DND-41 (cell line): Measurements from ENCODE around the gene SPATA22.
A peak's percentile ranks its signal among the peaks of the same experiment; 100 is the strongest.
"Not testable (repeated sequence)": the region's sequence is repeated elsewhere in the genome, so short reads cannot be mapped to it uniquely, and the experiment has no call there.

Source experiments
- ATAC-seq: fragments of 200-7000 bp; cut with Tn5 transposase; 3 replicates; pipeline ENCODE4 v1.9.1; 2021; ENCODE audit warnings: low read depth; ENCODE audit not compliant: insufficient read depth
- DNase-seq: peaks from one replicate; pipeline ENCODE4 v3.0.0-alpha.2; 2020
- H2AFZ ChIP-seq: 2 replicates; pipeline ENCODE4 v1.6.0; 2012; ENCODE audit warnings: low read depth, low read length
- H3K27ac ChIP-seq: 2 replicates; pipeline ENCODE4 v1.5.1; 2012; ENCODE audit warnings: low read length, inconsistent platforms
- H3K27me3 ChIP-seq: fragments of 200-600 bp; sonication (generic); 2 replicates; pipeline ENCODE4 v1.6.0; 2012; ENCODE audit warnings: low read length, mild to moderate bottlenecking, inconsistent platforms; ENCODE audit not compliant: insufficient read depth, poor library complexity
- H3K36me3 ChIP-seq: 2 replicates; pipeline ENCODE4 v1.5.1; 2012; ENCODE audit warnings: low read length, inconsistent platforms; ENCODE audit not compliant: insufficient read depth
- H3K4me1 ChIP-seq: 2 replicates; pipeline ENCODE4 v1.5.1; 2012; ENCODE audit warnings: mild to moderate bottlenecking, low read length; ENCODE audit not compliant: insufficient read depth
- H3K4me2 ChIP-seq: 2 replicates; pipeline ENCODE4 v1.6.0; 2012; ENCODE audit warnings: mild to moderate bottlenecking, moderate library complexity, low read length, inconsistent platforms; ENCODE audit not compliant: insufficient read depth
- H3K4me3 ChIP-seq, 2 experiments: fragments of 200-600 bp in 1 of 2; shearing (Covaris generic) in 1 of 2; 2 replicates each; pipeline ENCODE4 v1.5.1; 2012 to 2016; ENCODE audit warnings: inconsistent platforms in 2 of 2, low read length in 2 of 2, mild to moderate bottlenecking in 2 of 2, low read depth in 1 of 2, moderate library complexity in 1 of 2
- H3K79me2 ChIP-seq: 2 replicates; pipeline ENCODE4 v1.6.0; 2012; ENCODE audit warnings: low read length, inconsistent platforms; ENCODE audit not compliant: insufficient read depth
- H3K9ac ChIP-seq: 2 replicates; pipeline ENCODE4 v1.6.0; 2012; ENCODE audit warnings: low read depth, mild to moderate bottlenecking, inconsistent platforms, low read length, moderate library complexity
- H3K9me3 ChIP-seq: 2 replicates; pipeline ENCODE4 v1.5.1; 2012; ENCODE audit warnings: low read length, moderate library complexity, mild to moderate bottlenecking, inconsistent platforms; ENCODE audit not compliant: insufficient read depth, severe bottlenecking
- H4K20me1 ChIP-seq: 2 replicates; pipeline ENCODE4 v1.6.0; 2012; ENCODE audit warnings: low read length; ENCODE audit not compliant: insufficient read depth
- CTCF ChIP-seq: IDR thresholded peaks from 2 replicates; pipeline ENCODE4 v1.5.1; 2012; ENCODE audit warnings: borderline replicate concordance, low read length, moderate library complexity, mild to moderate bottlenecking; ENCODE audit not compliant: poor library complexity, severe bottlenecking; ENCODE audit errors: extremely low read depth

Gene SPATA22

GRCh38 chr17:3398310-3398709, 73.3 kb downstream of the SPATA22 start, which contains the start of gene OR1E1:
OR1E1 (minus strand) TSS chr17:3398410; CDS start chr17:3398410, 0 bp downstream.
- no peak for ATAC-seq
- H4K20me1 ChIP-seq: no peaks in the 10 kb centered on the region
- no peaks in the 10 kb centered on the region for H3K4me1 ChIP-seq
- no peaks in the 10 kb centered on the region for H3K36me3 ChIP-seq
- no peak within 1 kb of the TSS for H3K4me3 ChIP-seq
- DNase-seq: no peak
- no peak for TF ChIP-seq CTCF
- H2AFZ ChIP-seq: no peak within 1 kb of the TSS
- no peak within 1 kb of the TSS for H3K27ac ChIP-seq
- H3K79me2 ChIP-seq: no peaks in the 10 kb centered on the region
- no peak within 1 kb of the TSS for H3K9ac ChIP-seq
- no peaks in the 10 kb centered on the region for H3K9me3 ChIP-seq
- H3K27me3 ChIP-seq: no peaks in the 10 kb centered on the region
- no peak within 1 kb of the TSS for H3K4me2 ChIP-seq

GRCh38 chr17:3397801-3398200, 73.8 kb downstream of the SPATA22 start:
- H3K4me3 ChIP-seq, H3K36me3 ChIP-seq, H2AFZ ChIP-seq, H3K27ac ChIP-seq, H3K9me3 ChIP-seq, H4K20me1 ChIP-seq, H3K9ac ChIP-seq, H3K79me2 ChIP-seq, H3K4me1 ChIP-seq, H3K27me3 ChIP-seq, H3K4me2 ChIP-seq: not testable (repeated sequence)
- peak; percentile 48; the same call in 1 of the 3 replicates for ATAC-seq
- DNase-seq: peak; percentile 49
